ENCODE data around the gene PVR.

- no peak for TF ChIP-seq CTCF (IDR thresholded peaks at IDR 0.05)
- TF ChIP-seq POLR2A (IDR thresholded peaks at IDR 0.05) = no peak
- TF ChIP-seq EP300 (IDR thresholded peaks at IDR 0.05) = no peak
- TF ChIP-seq POLR2AphosphoS5 (IDR thresholded peaks at IDR 0.05) = no peak
These were observed 14.9 kb upstream of the PVR start for GRCh38 chr19:44628793-44629192.
